ENCODE results near the gene CRACDL.
"Not testable (repeated sequence)": the region's sequence is repeated elsewhere in the genome, so short reads cannot be mapped to it uniquely, and the experiment has no call there.

The CRACDL gene

GRCh38 chr2:98903767-98904485 is 32.1 kb downstream of the CRACDL start:
- DNase-seq = no peak

GRCh38 chr2:98903064-98903355 is 33.0 kb downstream of the CRACDL start:
- DNase-seq = no peak

GRCh38 chr2:98902209-98903063 is 33.6 kb downstream of the CRACDL start:
- DNase-seq = no peak

- no peak for DNase-seq
These were observed 34.3 kb downstream of the CRACDL start for GRCh38 chr2:98901702-98902101.

- DNase-seq = no peak
These were observed 34.7 kb downstream of the CRACDL start for GRCh38 chr2:98901291-98901690.

GRCh38 chr2:98900721-98901120 is 35.3 kb downstream of the CRACDL start:
- DNase-seq = no peak

- DNase-seq = not testable (repeated sequence)
These were observed 36.3 kb downstream of the CRACDL start for GRCh38 chr2:98899703-98900078.

- no peak for DNase-seq
These were observed 36.9 kb downstream of the CRACDL start for GRCh38 chr2:98899041-98899702.

- DNase-seq = no peak
These were observed 37.6 kb downstream of the CRACDL start for GRCh38 chr2:98898423-98898841.

GRCh38 chr2:98897746-98898145 is 38.3 kb downstream of the CRACDL start:
- no peak for DNase-seq

- DNase-seq = no peak
These were observed 39.1 kb downstream of the CRACDL start for GRCh38 chr2:98896944-98897343.

GRCh38 chr2:98896416-98896815 is 39.6 kb downstream of the CRACDL start:
- DNase-seq = no peak

GRCh38 chr2:98895901-98896300 is 40.1 kb downstream of the CRACDL start:
- no peak for DNase-seq

GRCh38 chr2:98895221-98895620 is 40.8 kb downstream of the CRACDL start:
- DNase-seq = no peak

- DNase-seq = no peak
These were observed 41.6 kb downstream of the CRACDL start for GRCh38 chr2:98894331-98895000.

GRCh38 chr2:98893911-98894321 is 42.1 kb downstream of the CRACDL start:
- no peak for DNase-seq

GRCh38 chr2:98892871-98893270 is 43.2 kb downstream of the CRACDL start:
- no peak for DNase-seq

- DNase-seq = no peak
These were observed 44.4 kb downstream of the CRACDL start for GRCh38 chr2:98891591-98891990.

GRCh38 chr2:98886066-98886554 is 49.9 kb downstream of the CRACDL start:
- no peak for DNase-seq

GRCh38 chr2:98884658-98885057 is 51.4 kb downstream of the CRACDL start:
- DNase-seq = no peak

GRCh38 chr2:98883780-98884211 is 52.2 kb downstream of the CRACDL start:
- no peak for DNase-seq

GRCh38 chr2:98882971-98883779 is 52.9 kb downstream of the CRACDL start:
- DNase-seq = no peak
